Stimulated activated effector memory CD8-positive, alpha-beta T cell treated with anti-CD3 and anti-CD28 coated beads, Interleukin-12 subunit alpha, Interleukin-12 subunit beta, amount 100 ng/mL, for 72 hours (primary cell): Measurements from ENCODE around the gene RBKS.
A peak's percentile ranks its signal among the peaks of the same experiment; 100 is the strongest.
"Not testable (repeated sequence)": the region's sequence is repeated elsewhere in the genome, so short reads cannot be mapped to it uniquely, and the experiment has no call there.

Experiments
- ATAC-seq: fragments of 150-1000 bp; cut with Tn5 transposase; 2 replicates; pipeline ENCODE4 v1.10.0; 2021
- DNase-seq, 2 donors: peaks; one replicate each; pipeline ENCODE4 v3.0.0; 2021 to 2022; ENCODE audit warnings: low spot score in 2 of 2
- H3K27ac Mint-ChIP-seq: one replicate; pipeline ENCODE4 v1.8.0; 2022; ENCODE audit warnings: mild to moderate bottlenecking, mixed read lengths
- H3K36me3 Mint-ChIP-seq: one replicate; pipeline ENCODE4 v1.8.0; 2022; ENCODE audit warnings: mild to moderate bottlenecking, mixed read lengths
- H3K4me1 Mint-ChIP-seq: one replicate; pipeline ENCODE4 v1.8.0; 2022; ENCODE audit warnings: mixed read lengths
- H3K4me3 Mint-ChIP-seq: one replicate; pipeline ENCODE4 v1.8.0; 2022; ENCODE audit warnings: mild to moderate bottlenecking, mixed read lengths
- H3K9me3 Mint-ChIP-seq: one replicate; pipeline ENCODE4 v1.8.0; 2022; ENCODE audit warnings: mixed read lengths

The RBKS gene

DNA sequence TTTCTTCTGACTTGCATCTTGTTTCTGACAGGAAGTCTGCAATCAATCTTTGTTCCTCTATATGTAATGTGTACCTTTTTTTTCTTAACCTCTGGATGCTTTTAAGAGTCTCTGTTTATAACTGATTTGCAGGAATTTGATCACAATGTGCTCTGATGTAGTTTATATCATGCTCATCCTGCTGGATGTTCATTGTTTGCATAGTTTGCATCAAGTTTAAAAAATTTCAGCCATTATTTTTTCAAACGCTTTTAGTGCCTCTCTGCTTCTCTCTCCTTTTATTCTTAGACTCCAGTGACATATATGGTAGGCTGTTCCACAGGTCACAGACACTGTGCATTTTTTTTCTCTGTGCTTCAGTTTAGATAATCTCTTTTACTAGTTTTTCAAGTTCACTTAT lies 23.9 kb downstream of the RBKS start:
- Mint-ChIP-seq H3K27ac (no peak overlapping the region), H3K9me3 (no peaks in the 10 kb centered on the region), H3K36me3 (peaks cover 7% of the 10 kb centered on the region), H3K4me1 (peaks cover 3% of the 10 kb centered on the region), H3K4me3 (no peak overlapping the region)
- no peak for ATAC-seq
- DNase-seq = no peak

DNA sequence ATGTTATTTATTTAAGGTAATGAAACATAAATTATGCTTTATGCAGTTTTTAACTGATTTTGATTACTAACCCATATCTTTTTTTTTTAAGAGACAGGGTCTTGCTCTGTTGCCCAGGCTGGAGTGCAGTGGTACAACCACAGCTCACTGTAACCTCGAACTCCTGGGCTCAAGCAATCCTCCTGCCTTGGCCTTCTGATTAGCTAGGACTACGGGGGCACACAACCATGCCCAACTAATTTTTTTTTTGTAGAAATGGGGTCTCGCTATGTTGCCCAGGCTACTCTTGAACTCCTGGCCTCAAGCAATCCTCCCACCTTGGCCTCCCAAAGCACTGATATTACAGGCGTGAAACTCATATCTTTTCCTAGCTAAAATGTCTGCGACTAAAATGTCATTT lies 26.2 kb downstream of the RBKS start:
- DNase-seq, H3K27ac Mint-ChIP-seq, H3K36me3 Mint-ChIP-seq, ATAC-seq, H3K4me3 Mint-ChIP-seq, H3K9me3 Mint-ChIP-seq: not testable (repeated sequence)
- H3K4me1 Mint-ChIP-seq = peaks cover 26% of the 10 kb centered on the region

DNA sequence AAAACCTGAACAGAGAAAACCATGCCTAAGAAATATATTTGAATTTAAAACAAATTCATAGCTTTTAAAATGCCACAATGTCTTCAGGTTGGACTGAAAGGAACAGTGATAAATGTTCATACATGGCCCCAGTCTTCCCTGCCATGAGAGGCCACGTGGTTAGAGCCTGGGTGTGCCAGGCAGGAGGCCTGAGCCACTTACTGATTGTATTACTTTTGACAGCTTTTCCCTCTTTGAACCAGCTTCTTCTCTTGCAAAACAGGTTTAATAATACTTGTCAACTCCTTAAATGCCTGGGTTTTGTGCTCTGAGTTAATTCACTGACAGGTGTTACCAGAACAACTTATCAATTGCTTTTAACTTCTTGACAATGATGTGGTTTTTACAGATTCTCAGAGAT lies 27.0 kb downstream of the RBKS start:
- Mint-ChIP-seq H3K4me1 (peaks cover 34% of the 10 kb centered on the region), H3K36me3 (no peaks in the 10 kb centered on the region), H3K27ac (no peak overlapping the region), H3K9me3 (no peaks in the 10 kb centered on the region), H3K4me3 (no peak overlapping the region)
- ATAC-seq (no peak), DNase-seq (no peak)

DNA sequence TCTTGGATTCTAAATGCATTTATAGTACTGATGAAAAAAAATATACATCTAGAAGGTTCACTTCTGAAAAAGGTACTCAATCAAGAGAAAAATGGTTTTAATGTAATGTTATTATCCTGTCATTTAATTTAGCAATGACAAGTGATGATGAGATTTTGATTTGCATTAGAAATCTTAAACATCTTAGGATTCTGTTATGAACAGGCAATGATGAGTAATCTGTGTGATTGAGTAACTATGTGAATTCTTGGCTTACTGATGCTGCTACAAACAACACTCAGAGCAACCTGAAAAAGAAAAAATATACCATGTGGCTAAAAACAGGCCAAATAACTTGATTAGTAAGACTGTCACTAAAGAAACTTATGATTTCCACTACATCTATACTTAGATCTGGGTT lies 30.1 kb downstream of the RBKS start:
- DNase-seq = no peak
- peak overlapping the region; percentile 91 for H3K27ac Mint-ChIP-seq
- peak; percentile 86 for ATAC-seq

DNA sequence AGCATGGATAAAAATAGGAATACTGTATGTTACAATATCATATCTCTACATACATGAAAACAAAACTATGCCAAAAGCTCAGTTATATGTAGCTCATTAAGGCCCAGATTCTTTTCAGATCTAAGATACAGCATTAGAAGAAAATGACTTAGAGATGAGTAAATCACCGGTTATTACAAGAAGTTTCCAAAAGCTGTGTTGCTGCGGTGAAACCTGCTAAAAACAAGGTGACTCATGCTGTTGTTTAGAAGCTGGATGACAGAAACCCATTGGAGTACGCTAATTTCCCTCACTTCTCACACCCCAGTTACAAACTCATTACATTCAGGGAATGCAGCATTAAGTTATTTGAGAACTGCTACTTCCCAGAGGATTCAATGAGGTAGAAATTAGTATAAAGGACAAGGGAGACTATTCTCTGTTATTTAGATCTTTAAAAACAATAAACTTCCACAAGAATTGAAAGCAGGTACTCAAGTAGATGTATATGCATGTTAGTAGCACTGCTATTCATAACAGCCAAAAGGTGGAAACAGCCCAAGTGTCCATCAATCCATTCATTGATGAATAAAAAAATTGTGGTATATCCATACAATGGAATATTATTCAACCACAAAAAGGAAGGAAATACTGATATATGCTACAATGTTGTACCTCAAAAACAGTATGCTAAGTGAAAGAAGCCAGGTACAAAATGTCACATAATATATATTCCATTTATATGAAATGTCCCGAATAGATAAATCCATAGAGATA lies 32.6 kb downstream of the RBKS start:
- DNase-seq (no peak), ATAC-seq (peak; percentile 89)
- H3K36me3 Mint-ChIP-seq = peaks cover 12% of the 10 kb centered on the region
- peaks cover 63% of the 10 kb centered on the region for H3K4me1 Mint-ChIP-seq
- peak overlapping the region; percentile 35 for H3K4me3 Mint-ChIP-seq
- H3K9me3 Mint-ChIP-seq = no peaks in the 10 kb centered on the region
- peak overlapping the region; percentile 91 for H3K27ac Mint-ChIP-seq

More for the DNA sequence above, 30.1 kb downstream of the RBKS start:
- H3K9me3 Mint-ChIP-seq = no peaks in the 10 kb centered on the region
- H3K4me3 Mint-ChIP-seq = peak overlapping the region; percentile 26
- H3K36me3 Mint-ChIP-seq = peaks cover 9% of the 10 kb centered on the region
- peaks cover 59% of the 10 kb centered on the region for H3K4me1 Mint-ChIP-seq

DNA sequence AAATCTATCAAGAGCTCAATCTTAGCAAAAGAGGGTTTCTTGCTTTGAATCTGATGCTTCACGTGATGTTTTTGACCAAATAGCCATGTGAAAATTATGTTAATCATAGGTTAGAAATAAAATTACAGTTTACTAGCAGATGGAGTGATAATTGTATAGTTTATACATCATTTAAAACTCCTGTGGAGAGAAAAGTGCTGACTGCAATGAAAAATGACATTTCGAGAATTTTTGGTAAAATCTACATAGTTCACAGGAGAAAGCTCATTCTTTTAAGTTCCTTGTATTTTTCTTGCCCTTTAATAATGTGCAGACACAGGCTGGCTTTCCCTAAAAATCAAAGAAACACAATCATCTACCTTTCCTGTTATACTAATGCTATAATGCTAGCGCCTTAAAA lies 33.2 kb downstream of the RBKS start:
- ATAC-seq (no peak), DNase-seq (no peak)
- H3K36me3 Mint-ChIP-seq = peaks cover 12% of the 10 kb centered on the region
- H3K4me3 Mint-ChIP-seq = peak overlapping the region; percentile 35
- peak overlapping the region; percentile 91 for H3K27ac Mint-ChIP-seq
- peaks cover 63% of the 10 kb centered on the region for H3K4me1 Mint-ChIP-seq
- H3K9me3 Mint-ChIP-seq = no peaks in the 10 kb centered on the region

DNA sequence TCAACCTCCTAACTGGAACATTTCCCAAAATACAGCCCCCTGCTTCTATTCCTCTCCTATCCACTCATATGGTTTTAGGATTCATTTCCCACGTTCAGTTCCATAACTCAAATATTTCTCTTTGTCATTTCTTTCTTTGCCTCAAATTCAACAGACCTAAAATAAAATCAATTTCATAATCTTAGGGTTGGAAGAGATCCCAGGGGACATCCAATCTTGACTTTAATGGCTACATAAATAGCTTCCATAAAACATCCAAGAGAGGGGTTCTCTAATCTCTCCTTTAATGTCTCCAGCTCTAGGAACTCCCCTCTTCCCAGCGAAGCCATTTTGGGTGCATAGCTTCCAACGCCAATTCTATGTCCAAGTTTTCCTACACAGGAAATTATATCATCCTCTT lies 33.8 kb downstream of the RBKS start:
- ATAC-seq (no peak), DNase-seq (no peak)
- Mint-ChIP-seq H3K4me3 (no peak overlapping the region), H3K9me3 (no peaks in the 10 kb centered on the region), H3K36me3 (peaks cover 12% of the 10 kb centered on the region), H3K4me1 (peaks cover 61% of the 10 kb centered on the region), H3K27ac (peak overlapping the region; percentile 91)

DNA sequence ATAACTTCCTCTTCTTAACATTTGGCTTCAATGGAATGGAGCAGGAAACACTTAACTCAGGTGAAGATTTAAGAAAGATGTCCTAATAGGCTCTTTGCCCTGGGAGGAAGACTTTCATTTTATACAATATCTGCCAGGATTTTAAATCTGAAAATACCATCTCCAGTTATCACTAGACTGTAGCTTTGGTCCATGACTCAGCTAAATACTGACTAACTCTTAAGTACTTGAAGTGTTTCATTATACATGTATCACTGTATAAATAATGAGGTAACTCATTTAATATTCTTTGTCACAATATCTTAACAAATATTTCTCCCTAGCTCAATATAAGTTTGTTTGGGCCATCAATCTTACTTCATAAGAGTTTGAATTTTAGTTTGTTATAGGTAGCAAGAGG lies 34.7 kb downstream of the RBKS start:
- Mint-ChIP-seq H3K4me3 (no peak overlapping the region), H3K4me1 (peaks cover 52% of the 10 kb centered on the region), H3K36me3 (peaks cover 12% of the 10 kb centered on the region), H3K27ac (peak overlapping the region; percentile 91), H3K9me3 (no peaks in the 10 kb centered on the region)
- peak; percentile 70 for ATAC-seq
- no peak for DNase-seq

DNA sequence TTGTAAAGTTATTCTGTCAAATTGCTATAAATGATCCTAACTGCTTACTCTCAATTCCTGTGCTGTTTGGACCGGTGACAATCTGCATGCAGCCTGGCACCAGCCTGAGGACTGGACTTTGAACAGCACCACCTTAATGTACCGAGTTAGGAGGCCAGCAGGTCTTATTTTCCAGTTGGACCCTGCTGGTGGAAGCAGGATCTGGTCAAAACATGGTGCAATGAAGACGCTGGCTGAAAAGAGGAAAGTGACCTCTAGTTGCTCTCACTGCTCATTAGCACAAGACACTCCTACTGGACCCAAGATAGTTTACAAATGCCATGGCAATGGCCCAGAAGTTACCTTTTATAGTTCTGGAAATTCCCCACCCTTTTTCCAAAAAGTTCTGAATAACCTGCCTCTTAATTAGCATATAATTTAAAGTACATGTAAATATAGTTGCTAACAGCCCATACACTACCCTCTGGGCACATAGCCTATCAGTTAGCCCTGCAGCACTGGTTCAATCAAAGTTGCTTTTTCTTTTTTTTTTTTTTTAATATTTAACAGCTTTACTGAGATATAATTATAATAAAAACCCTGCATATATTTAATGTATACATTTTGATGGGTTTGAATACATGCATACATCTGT lies 35.8 kb downstream of the RBKS start:
- ATAC-seq = no peak
- Mint-ChIP-seq H3K36me3 (peaks cover 12% of the 10 kb centered on the region), H3K4me1 (peaks cover 41% of the 10 kb centered on the region), H3K27ac (no peak overlapping the region), H3K4me3 (no peak overlapping the region), H3K9me3 (no peaks in the 10 kb centered on the region)
- no peak for DNase-seq

DNA sequence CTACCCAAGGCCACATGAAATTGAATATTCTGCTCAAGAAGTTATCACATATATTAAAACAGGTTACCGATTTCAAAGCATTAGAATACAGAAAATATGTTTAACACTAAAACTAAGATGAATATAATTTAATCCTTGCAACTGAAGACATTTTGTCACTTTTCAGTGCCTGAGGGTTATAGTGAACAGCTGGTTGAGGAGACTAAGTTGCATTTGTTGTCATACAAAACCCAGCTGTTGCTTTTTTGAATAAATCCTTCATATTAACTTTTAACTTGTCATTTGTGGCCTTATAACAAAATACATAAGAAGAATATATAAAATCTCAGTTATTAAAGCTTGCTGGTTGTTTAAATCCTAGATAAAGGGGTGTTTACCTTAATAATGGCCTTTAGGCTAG lies 37.5 kb downstream of the RBKS start:
- H3K4me3 Mint-ChIP-seq = no peak overlapping the region
- no peak for DNase-seq
- peaks cover 9% of the 10 kb centered on the region for H3K36me3 Mint-ChIP-seq

DNA sequence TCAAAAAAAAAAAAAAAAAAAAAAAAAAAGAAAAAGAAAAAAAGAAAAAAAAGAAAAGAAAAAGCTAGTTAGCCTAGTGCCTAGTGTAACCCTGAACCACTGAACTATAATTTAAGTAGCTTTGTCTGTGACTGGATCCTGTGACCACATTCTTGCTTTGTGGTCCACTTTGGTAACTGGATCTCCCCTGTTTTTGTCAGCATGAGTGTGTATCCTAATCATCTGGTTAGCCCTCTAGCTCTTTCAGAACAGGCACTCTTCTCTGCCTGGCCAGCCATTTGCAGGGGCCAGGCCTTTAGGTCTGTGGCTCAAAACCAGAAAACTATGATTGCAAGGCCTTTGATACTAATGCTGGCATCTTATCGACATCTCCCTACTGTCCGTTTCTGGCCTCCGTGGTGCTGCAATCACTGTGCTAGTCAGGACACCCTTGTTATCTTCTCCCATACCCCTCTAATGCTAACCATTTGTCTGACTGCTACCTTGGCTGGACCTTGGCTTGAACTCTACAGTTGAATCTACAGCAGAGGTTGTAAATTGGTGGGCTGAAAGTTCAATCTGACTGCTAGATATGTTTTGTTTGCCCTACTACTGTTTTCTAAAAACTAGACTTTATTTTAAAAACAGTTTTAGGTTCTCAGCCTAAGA lies 40.5 kb downstream of the RBKS start:
- peak; percentile 92 for ATAC-seq
- H3K4me3 Mint-ChIP-seq = no peak overlapping the region
- DNase-seq = no peak
- no peaks in the 10 kb centered on the region for H3K4me1 Mint-ChIP-seq
- no peak overlapping the region for H3K27ac Mint-ChIP-seq
- H3K9me3 Mint-ChIP-seq = no peaks in the 10 kb centered on the region
- peaks cover 6% of the 10 kb centered on the region for H3K36me3 Mint-ChIP-seq

More for the DNA sequence above, 37.5 kb downstream of the RBKS start:
- ATAC-seq = no peak
- H3K9me3 Mint-ChIP-seq = no peaks in the 10 kb centered on the region
- no peak overlapping the region for H3K27ac Mint-ChIP-seq
- peaks cover 24% of the 10 kb centered on the region for H3K4me1 Mint-ChIP-seq

DNA sequence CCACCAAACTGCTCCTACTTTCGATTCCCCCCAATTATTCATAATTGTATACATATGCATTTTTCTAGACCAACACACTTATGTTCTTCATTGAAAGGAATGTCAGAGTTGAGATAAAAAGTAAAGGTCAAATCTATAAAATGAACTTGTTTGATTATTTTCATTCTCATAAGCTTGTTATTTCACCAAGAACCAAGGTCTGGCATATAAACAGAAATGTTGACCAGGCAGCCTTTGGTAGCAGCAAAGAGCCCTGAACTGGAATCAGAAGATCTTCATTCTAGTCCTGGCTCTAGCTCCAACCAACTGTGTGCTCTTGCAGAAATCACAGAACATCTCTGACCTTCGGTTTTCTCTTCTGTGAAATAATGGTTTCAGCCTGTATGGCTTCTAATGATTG lies 42.9 kb downstream of the RBKS start:
- Mint-ChIP-seq H3K4me3 (no peak overlapping the region), H3K27ac (no peak overlapping the region), H3K9me3 (no peaks in the 10 kb centered on the region), H3K36me3 (peaks cover 6% of the 10 kb centered on the region), H3K4me1 (no peaks in the 10 kb centered on the region)
- ATAC-seq (no peak), DNase-seq (no peak)

DNA sequence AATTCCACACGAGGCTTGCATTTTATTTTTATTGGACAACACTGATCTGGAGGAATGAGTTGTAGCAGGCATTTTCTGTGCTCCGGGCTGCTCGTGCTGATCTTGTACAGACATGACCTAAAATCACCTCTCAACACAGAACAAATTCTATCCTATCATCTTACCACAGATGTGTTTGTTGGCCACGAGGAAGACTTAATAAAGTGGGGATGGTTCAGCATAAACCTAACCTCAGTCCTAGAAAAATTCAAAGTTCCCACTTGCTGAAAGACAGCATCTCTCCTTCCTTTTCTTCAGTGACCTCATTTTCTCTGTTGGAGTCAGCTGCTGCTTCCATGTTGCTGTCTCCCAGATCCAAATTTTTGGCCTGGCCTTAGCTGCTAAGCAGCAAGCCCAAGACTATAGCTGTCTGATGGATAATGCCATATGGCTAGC lies 45.3 kb downstream of the RBKS start:
- Mint-ChIP-seq H3K27ac (no peak overlapping the region), H3K36me3 (peaks cover 6% of the 10 kb centered on the region), H3K4me1 (no peaks in the 10 kb centered on the region), H3K4me3 (no peak overlapping the region), H3K9me3 (no peaks in the 10 kb centered on the region)
- DNase-seq = no peak
- ATAC-seq = no peak

DNA sequence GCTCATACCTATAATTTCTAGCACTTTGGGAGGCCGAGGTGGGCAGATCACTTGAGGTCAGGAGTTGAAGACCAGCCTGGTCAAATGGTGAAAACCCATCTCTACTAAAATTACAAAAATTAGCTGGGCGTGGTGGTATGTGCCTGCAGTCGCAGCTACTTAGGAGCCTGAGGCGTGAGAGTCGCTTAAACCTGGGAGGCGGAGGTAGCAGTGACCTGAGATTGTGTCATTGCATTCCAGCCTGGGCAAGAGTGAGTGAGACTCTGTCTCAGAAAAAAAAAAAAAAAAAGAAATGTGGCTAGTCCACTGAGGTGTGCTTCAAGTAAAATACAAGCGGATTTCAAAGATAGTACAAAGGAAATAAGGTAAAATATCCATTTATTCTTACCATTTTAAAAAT lies 46.2 kb downstream of the RBKS start:
- Mint-ChIP-seq H3K27ac (no peak overlapping the region), H3K9me3 (no peaks in the 10 kb centered on the region), H3K36me3 (peaks cover 6% of the 10 kb centered on the region), H3K4me1 (no peaks in the 10 kb centered on the region), H3K4me3 (no peak overlapping the region)
- DNase-seq = no peak
- ATAC-seq = no peak

DNA sequence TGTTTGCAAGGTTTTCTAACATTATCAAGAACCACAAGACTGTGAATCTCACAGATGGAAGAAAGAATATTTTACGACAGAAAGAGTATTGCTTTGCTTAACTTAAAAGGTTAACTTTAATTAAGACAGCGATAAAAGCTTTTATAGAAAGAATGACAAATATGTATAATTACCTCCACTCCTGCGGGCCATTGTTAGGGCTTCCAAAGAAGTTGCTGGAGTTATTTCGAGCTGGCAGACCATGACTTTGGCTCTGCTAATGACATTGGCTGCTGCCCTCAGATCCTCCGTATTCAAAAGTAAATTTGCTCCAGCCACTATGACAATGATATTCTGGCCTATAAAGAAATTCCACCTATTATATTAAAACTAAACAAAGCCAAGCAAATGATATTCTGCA lies 47.3 kb downstream of the RBKS start:
- ATAC-seq = no peak
- Mint-ChIP-seq H3K9me3 (no peaks in the 10 kb centered on the region), H3K4me3 (no peak overlapping the region), H3K4me1 (no peaks in the 10 kb centered on the region), H3K36me3 (peaks cover 6% of the 10 kb centered on the region), H3K27ac (no peak overlapping the region)
- DNase-seq = no peak
